Measurements from ENCODE around the gene SLC38A4. TPM values are rescaled to one million over a fixed set of nuclear protein-coding genes. Genes with fewer than 3 reads are reported as not detected.
"Not testable (repeated sequence)": the region's sequence is repeated elsewhere in the genome, so short reads cannot be mapped to it uniquely, and the experiment has no call there.

The SLC38A4 gene
- polyA plus RNA-seq, 3 donors, result not detected

- H3K79me2 ChIP-seq (ENCODE audit: insufficient read depth, low read length), result not testable (repeated sequence)
Measured at GRCh38 chr12:46848792-46849191, 23.0 kb upstream of the SLC38A4 start.

GRCh38 chr12:46847001-46847400 is 21.2 kb upstream of the SLC38A4 start:
- Mint-ChIP-seq H3K27me3 (ENCODE audit: low read depth in 3 of 3) (peaks cover 0 to 5% (median 1%) of the 10 kb centered on the region in 3 donors), H3K27ac (no peak overlapping the region), H3K36me3 (no peaks in the 10 kb centered on the region), H3K4me3 (no peak overlapping the region), H3K9me3 (peaks cover 10 to 31% (median 17%) of the 10 kb centered on the region in 7 donors), H3K4me1 (no peaks in the 10 kb centered on the region)
- Histone ChIP-seq H2AFZ (ENCODE audit: insufficient read depth, low read depth, low read length, poor library complexity, severe bottlenecking) (no peak overlapping the region), H3K9me3 (replicated peaks in 1 of 2; ENCODE audit: control insufficient read depth in 1 of 2, insufficient read depth in 1 of 2, low read length in 2 of 2) (peaks cover 0 to 4% of the 10 kb centered on the region in 2 donors), H3K9ac (ENCODE audit: insufficient read depth, low read length, poor library complexity, severe bottlenecking) (no peak overlapping the region), H3K4me1 (ENCODE audit: control insufficient read depth in 1 of 2, insufficient read depth in 2 of 2, low read length in 2 of 2) (no peaks in the 10 kb centered on the region), H4K20me1 (ENCODE audit: insufficient read depth, low read length) (no peaks in the 10 kb centered on the region), H3K27ac (ENCODE audit: low read depth in 1 of 2, low read length in 2 of 2) (no peak overlapping the region), H3K36me3 (replicated peaks in 1 of 2; ENCODE audit: control insufficient read depth in 1 of 2, insufficient read depth in 2 of 2, low read length in 2 of 2) (no peaks in the 10 kb centered on the region), H3K4me2 (replicated peaks; ENCODE audit: extremely low read depth, low read length, poor library complexity, severe bottlenecking) (no peak overlapping the region), H3K27me3 (ENCODE audit: control insufficient read depth in 2 of 2, insufficient read depth in 2 of 2, low read length in 2 of 2) (no peaks in the 10 kb centered on the region), H3K4me3 (replicated peaks in 1 of 3; ENCODE audit: low read depth in 2 of 3, low read length in 3 of 3) (no peak overlapping the region), H3K79me2 (ENCODE audit: insufficient read depth, low read length) (no peaks in the 10 kb centered on the region)
- intact Hi-C loops (cut with micrococcal nuclease), result no loop called here
- TF ChIP-seq CTCF (IDR thresholded peaks at IDR 0.05), result no peak
- DNase-seq, result no peak
- WGBS (ENCODE audit: insufficient coverage), result no CpG with 5 or more reads among the region's 1 CpG

More at GRCh38 chr12:46848792-46849191, 23.0 kb upstream of the SLC38A4 start:
- peaks cover 11 to 28% (median 18%) of the 10 kb centered on the region in 7 donors for H3K9me3 Mint-ChIP-seq
- H3K4me1 ChIP-seq (ENCODE audit: control insufficient read depth in 1 of 2, insufficient read depth in 2 of 2, low read length in 2 of 2); H3K9ac ChIP-seq (ENCODE audit: insufficient read depth, low read length, poor library complexity, severe bottlenecking); H3K4me1 Mint-ChIP-seq; H4K20me1 ChIP-seq (ENCODE audit: insufficient read depth, low read length); H3K27ac ChIP-seq (ENCODE audit: low read depth in 1 of 2, low read length in 2 of 2); H3K27ac Mint-ChIP-seq; H2AFZ ChIP-seq (ENCODE audit: insufficient read depth, low read depth, low read length, poor library complexity, severe bottlenecking); intact Hi-C loops (cut with micrococcal nuclease); H3K4me3 Mint-ChIP-seq; H3K27me3 Mint-ChIP-seq (ENCODE audit: low read depth in 3 of 3); H3K4me3 ChIP-seq (replicated peaks in 1 of 3; ENCODE audit: low read depth in 2 of 3, low read length in 3 of 3); DNase-seq; H3K36me3 Mint-ChIP-seq; H3K27me3 ChIP-seq (ENCODE audit: control insufficient read depth in 2 of 2, insufficient read depth in 2 of 2, low read length in 2 of 2); H3K9me3 ChIP-seq (replicated peaks in 1 of 2; ENCODE audit: control insufficient read depth in 1 of 2, insufficient read depth in 1 of 2, low read length in 2 of 2); H3K4me2 ChIP-seq (replicated peaks; ENCODE audit: extremely low read depth, low read length, poor library complexity, severe bottlenecking); H3K36me3 ChIP-seq (replicated peaks in 1 of 2; ENCODE audit: control insufficient read depth in 1 of 2, insufficient read depth in 2 of 2, low read length in 2 of 2): not testable (repeated sequence)
- WGBS (ENCODE audit: insufficient coverage), result 90% methylated on average over 8 of the region's 8 CpGs

Data from CD14-positive monocyte (primary cell).